GM12878 (cell line): Measurements from ENCODE around the gene TRIM37. TPM values are rescaled to one million over a fixed set of nuclear protein-coding genes. Genes with fewer than 3 reads are reported as not detected.

Source experiments
- ATAC-seq: fragments of 200-7000 bp; cut with Tn5 transposase; 3 replicates; pipeline ENCODE4 v1.9.1; 2020; ENCODE audit warnings: mild to moderate bottlenecking, moderate library complexity
- BruUV-seq: library from RNA; stranded (reverse); fragments of 400-500 nt; replicated peaks from 2 replicates; lab custom pipeline; 2021; lab: Mats Ljungman, UMichigan
- CTCF ChIA-PET: fragments of 300-600 bp; sonication (Branson Sonifier 250); formaldehyde crosslinking; extraction: SDS; loops from one replicate; lab custom pipeline; 2021; ENCODE audit warnings: inconsistent platforms; lab: Yijun Ruan, JAX
- POLR2A ChIA-PET: fragments of 350-600 bp; formaldehyde crosslinking; extraction: SDS; loops from one replicate; lab custom pipeline; 2021; ENCODE audit warnings: inconsistent platforms; lab: Charles Lee
- RAD21 ChIA-PET: fragments of 300-600 bp; sonication (Branson Sonifier 250); formaldehyde crosslinking; loops from one replicate; lab custom pipeline; 2023; ENCODE audit warnings: antibody characterized with exemption; ENCODE audit not compliant: unreplicated experiment; lab: Charles Lee
- SMC1A ChIA-PET: fragments of 300-600 bp; sonication (Branson Sonifier 250); formaldehyde crosslinking; loops from one replicate; lab custom pipeline; 2023; ENCODE audit not compliant: unreplicated experiment, uncharacterized antibody; lab: Charles Lee
- DNase-seq: peaks from one replicate; pipeline ENCODE4 v3.0.0-alpha.2; 2011; ENCODE audit warnings: low read depth, low spot score
- FAIRE-seq: peaks from 3 replicates; lab custom pipeline; 2011; peaks lifted over from hg19 to GRCh38; lab: Jason Lieb, UNC
- H2AFZ ChIP-seq: 2 replicates; pipeline ENCODE4 v1.6.0; 2011; ENCODE audit warnings: low read depth, low read length, control low read depth; ENCODE audit not compliant: control insufficient read depth
- H3K27ac ChIP-seq: 2 replicates; pipeline ENCODE4 v1.5.1; 2011; ENCODE audit warnings: control low read depth; ENCODE audit not compliant: control insufficient read depth, insufficient read depth
- H3K27me3 ChIP-seq, 2 experiments: replicated peaks in 1 of 2; 2 replicates each; pipeline versions ENCODE4 v1.6.0 to v1.6.1; 2011; ENCODE audit warnings: low read length in 1 of 2; ENCODE audit not compliant: control insufficient read depth in 2 of 2, insufficient read depth in 2 of 2
- H3K36me3 ChIP-seq, 2 experiments: 2 replicates each; pipeline ENCODE4 v1.5.1; 2011; ENCODE audit warnings: low read length in 1 of 2; ENCODE audit not compliant: control insufficient read depth in 2 of 2, insufficient read depth in 2 of 2
- H3K4me1 ChIP-seq: 2 replicates; pipeline ENCODE4 v1.6.1; 2011; ENCODE audit warnings: mild to moderate bottlenecking, low read length, moderate library complexity, mixed read lengths; ENCODE audit not compliant: control insufficient read depth, insufficient read depth
- H3K4me2 ChIP-seq: 2 replicates; pipeline ENCODE4 v1.6.0; 2011; ENCODE audit warnings: control low read depth; ENCODE audit not compliant: control insufficient read depth, insufficient read depth
- H3K4me3 ChIP-seq: fragments of 200-600 bp; sonication (generic); 2 replicates; pipeline ENCODE4 v1.5.1; 2016
- H3K79me2 ChIP-seq: 2 replicates; pipeline ENCODE4 v1.6.0; 2011; ENCODE audit warnings: low read length; ENCODE audit not compliant: control insufficient read depth, insufficient read depth
- H3K9ac ChIP-seq: 2 replicates; pipeline ENCODE4 v1.8.0; 2011; ENCODE audit warnings: low read length, control low read depth, mixed read lengths; ENCODE audit not compliant: control insufficient read depth, insufficient read depth
- H3K9me3 ChIP-seq: replicated peaks from 3 replicates; pipeline ENCODE4 v1.5.1; 2011; ENCODE audit warnings: mild to moderate bottlenecking, low read length; ENCODE audit not compliant: control insufficient read depth, insufficient read depth
- H4K20me1 ChIP-seq: 2 replicates; pipeline ENCODE4 v1.6.0; 2011; ENCODE audit not compliant: control insufficient read depth, insufficient read depth
- ATF7 ChIP-seq: fragments of 450-650 bp; IDR thresholded peaks from 2 replicates; pipeline ENCODE4 v1.6.1; 2016; ENCODE audit warnings: low read depth, mild to moderate bottlenecking
- BCL11A ChIP-seq: IDR thresholded peaks from 2 replicates; pipeline ENCODE4 v1.6.1; 2011; ENCODE audit warnings: low read depth, low read length
- CREB1 ChIP-seq: IDR thresholded peaks from 2 replicates; pipeline ENCODE4 v1.6.1; 2012; ENCODE audit warnings: low read depth, mild to moderate bottlenecking, inconsistent platforms
- FOXM1 ChIP-seq: IDR thresholded peaks from 2 replicates; pipeline ENCODE4 v1.6.1; 2012; ENCODE audit warnings: low read depth, mild to moderate bottlenecking, inconsistent platforms, low read length, moderate library complexity
- IKZF1 ChIP-seq: fragments of 450-650 bp; conservative IDR thresholded peaks from 2 replicates; pipeline ENCODE4 v1.6.1; 2017; ENCODE audit warnings: antibody characterized with exemption, mild to moderate bottlenecking
- KDM1A ChIP-seq: fragments of 200-600 bp; sonication (generic); IDR thresholded peaks from 2 replicates; pipeline ENCODE4 v1.6.1; 2016; ENCODE audit warnings: borderline replicate concordance
- NFYB ChIP-seq: IDR thresholded peaks from 2 replicates; pipeline ENCODE4 v1.6.1; 2011; ENCODE audit warnings: low read depth, mild to moderate bottlenecking, low read length, improper control_type of control experiment, moderate library complexity; ENCODE audit not compliant: insufficient read depth
- NRF1 ChIP-seq: conservative IDR thresholded peaks from 2 replicates; pipeline ENCODE4 v1.6.1; 2011; ENCODE audit warnings: mild to moderate bottlenecking, low read depth, low read length, improper control_type of control experiment
- RB1 ChIP-seq: fragments of 450-650 bp; formaldehyde crosslinking; IDR thresholded peaks from 2 replicates; pipeline ENCODE4 v1.6.1; 2017; ENCODE audit warnings: mild to moderate bottlenecking, borderline replicate concordance
- REST ChIP-seq: IDR thresholded peaks from 2 replicates; pipeline ENCODE4 v1.6.1; 2012; ENCODE audit warnings: mild to moderate bottlenecking, low read depth, low read length
- SREBF2 ChIP-seq: IDR thresholded peaks from 2 replicates; pipeline ENCODE4 v1.6.1; 2012; ENCODE audit warnings: mild to moderate bottlenecking, low read length
- TCF12 ChIP-seq: IDR thresholded peaks from 2 replicates; pipeline ENCODE4 v1.6.1; 2011; ENCODE audit warnings: low read depth, mild to moderate bottlenecking, low read length
- ZNF274 ChIP-seq: IDR thresholded peaks from one replicate; pipeline ENCODE4 v1.8.0; 2011; ENCODE audit not compliant: insufficient read length, insufficient read depth
- in situ Hi-C: fragments of 300-500 bp; cut with MboI; formaldehyde crosslinking; loops from 9 replicates; pipeline ENCODE4 v1.14.3; 2018; ENCODE audit warnings: mixed read lengths
- intact Hi-C: fragments of 100-400 bp; cut with micrococcal nuclease; formaldehyde crosslinking; loops from one replicate; pipeline ENCODE4 v1.14.2; 2022; ENCODE audit not compliant: unreplicated experiment
- polyA plus RNA-seq, 11 experiments: library from polyadenylated mRNA; depleted of rRNA in 4 of 11; unstranded in 6 of 11; stranded (reverse) in 5 of 11; fragments of >200 nt; fragmentation: Nextera tagmentation in 4 of 11; fragmentation: Illumina TruSeq in 1 of 11; extraction: Ambion mirVana in 4 of 11; extraction: Trizol in 1 of 11; gene quantifications; 1 replicate in 1 of 11; 2 replicates in 10 of 11; pipeline versions ENCODE4 v1.2.1 to v1.2.3, GENCODE V29; 2011 to 2016; ENCODE audit warnings: inconsistent platforms in 2 of 11, missing spikeins in 2 of 11, low read depth in 1 of 11
- total RNA-seq, 4 experiments: library from RNA; depleted of rRNA in 3 of 4; stranded (reverse); fragments of >200 nt in 3 of 4; fragmentation: Illumina TruSeq in 1 of 4; extraction: Trizol in 1 of 4; gene quantifications; 2 replicates each; pipeline versions ENCODE4 v1.2.1 to v1.2.3, GENCODE V29; 2013 to 2021
- TF ChIP-seq, protein P1 (sequence below): fragments of 450-650 bp; formaldehyde crosslinking; IDR thresholded peaks from 2 replicates; pipeline ENCODE4 v1.4.0; 2022; ENCODE audit warnings: mild to moderate bottlenecking, moderate library complexity

Gene TRIM37
- total and polyA plus RNA-seq, 10 of the 15 experiments (the other 5 are each of a cell fraction or from before 2014, with no cell fraction given), result 4.8 to 20.6 (median 18.1) TPM

DNA sequence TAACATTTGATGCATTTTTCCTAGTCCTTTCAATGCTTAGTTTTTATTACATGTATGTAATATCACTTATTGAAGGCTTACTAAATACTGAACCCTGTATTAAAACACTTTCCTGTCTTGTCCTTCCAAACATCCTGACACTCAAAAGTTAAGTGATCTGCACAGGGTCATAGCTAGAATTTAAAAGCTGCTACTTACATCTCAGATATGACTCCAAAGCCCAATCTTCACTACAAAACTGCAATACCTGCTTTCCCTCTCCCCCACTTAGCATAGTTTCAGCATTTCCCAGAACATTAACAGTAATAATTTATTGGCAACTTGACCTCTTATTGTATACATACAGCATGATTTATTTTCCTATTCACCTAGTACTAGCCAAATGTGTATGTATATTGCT lies 4.3 kb upstream of the TRIM37 start:
- Histone ChIP-seq H3K36me3 (peaks cover 0 to 10% of the 10 kb centered on the region in 2 experiments; a peak in 2 of 4 replicates), H3K4me3 (no peak overlapping the region), H3K9ac (no peak overlapping the region), H2AFZ (no peak overlapping the region), H3K79me2 (peaks cover 16% of the 10 kb centered on the region), H4K20me1 (no peaks in the 10 kb centered on the region), H3K4me2 (no peak overlapping the region), H3K9me3 (no peaks in the 10 kb centered on the region), H3K27ac (no peak overlapping the region), H3K4me1 (no peaks in the 10 kb centered on the region), H3K27me3 (no peaks in the 10 kb centered on the region)
- ATAC-seq, result no peak
- TF ChIP-seq NRF1, result no peak
- TF ChIP-seq TCF12, result no peak
- TF ChIP-seq BCL11A, result no peak
- TF ChIP-seq CREB1, result no peak
- TF ChIP-seq IKZF1, result no peak
- TF ChIP-seq REST, result no peak
- TF ChIP-seq ZNF274, result no peak
- TF ChIP-seq RB1, result no peak
- no peak for TF ChIP-seq FOXM1
- TF ChIP-seq SREBF2, result no peak
- TF ChIP-seq ATF7, result no peak
- TF ChIP-seq KDM1A, result no peak
- TF ChIP-seq, protein P1, sequence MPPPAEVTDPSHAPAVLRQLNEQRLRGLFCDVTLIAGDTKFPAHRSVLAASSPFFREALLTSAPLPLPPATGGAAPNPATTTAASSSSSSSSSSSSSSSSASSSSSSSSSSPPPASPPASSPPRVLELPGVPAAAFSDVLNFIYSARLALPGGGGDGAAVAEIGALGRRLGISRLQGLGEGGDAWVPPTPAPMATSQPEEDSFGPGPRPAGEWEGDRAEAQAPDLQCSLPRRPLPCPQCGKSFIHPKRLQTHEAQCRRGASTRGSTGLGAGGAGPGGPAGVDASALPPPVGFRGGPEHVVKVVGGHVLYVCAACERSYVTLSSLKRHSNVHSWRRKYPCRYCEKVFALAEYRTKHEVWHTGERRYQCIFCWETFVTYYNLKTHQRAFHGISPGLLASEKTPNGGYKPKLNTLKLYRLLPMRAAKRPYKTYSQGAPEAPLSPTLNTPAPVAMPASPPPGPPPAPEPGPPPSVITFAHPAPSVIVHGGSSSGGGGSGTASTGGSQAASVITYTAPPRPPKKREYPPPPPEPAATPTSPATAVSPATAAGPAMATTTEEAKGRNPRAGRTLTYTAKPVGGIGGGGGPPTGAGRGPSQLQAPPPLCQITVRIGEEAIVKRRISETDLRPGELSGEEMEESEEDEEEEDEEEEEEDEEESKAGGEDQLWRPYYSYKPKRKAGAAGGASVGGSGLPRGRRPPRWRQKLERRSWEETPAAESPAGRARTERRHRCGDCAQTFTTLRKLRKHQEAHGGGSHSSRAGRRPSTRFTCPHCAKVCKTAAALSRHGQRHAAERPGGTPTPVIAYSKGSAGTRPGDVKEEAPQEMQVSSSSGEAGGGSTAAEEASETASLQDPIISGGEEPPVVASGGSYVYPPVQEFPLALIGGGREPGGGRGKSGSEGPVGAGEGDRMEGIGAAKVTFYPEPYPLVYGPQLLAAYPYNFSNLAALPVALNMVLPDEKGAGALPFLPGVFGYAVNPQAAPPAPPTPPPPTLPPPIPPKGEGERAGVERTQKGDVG (CRISPR knock-in tag), result no peak
- TF ChIP-seq NFYB, result no peak
- DNase-seq, result no peak
- ChIA-PET RAD21 (interaction anchor here (0.6 to 0.7 kb wide), 2 partner anchors 307 to 403 kb away, joined by 3 to 6 read pairs; no protein-coding TSS in a partner anchor), CTCF (interaction anchor here (1.4 kb wide), 1 partner anchor 16 kb away, joined by 4 read pairs; no protein-coding TSS in a partner anchor), POLR2A (interaction anchor here (0.6 to 1.0 kb wide), 2 partner anchors 148 to 200 kb away, joined by 3 to 4 read pairs; no protein-coding TSS in a partner anchor), SMC1A (interaction anchor here (0.9 to 2.0 kb wide), 4 partner anchors 24 to 44 kb away, joined by 3 to 6 read pairs (median 4); partner anchors contain the start of genes PRR11 and SKA2)
- FAIRE-seq, result no peak
- BruUV-seq, result no TSS peak
- intact Hi-C loops, result no loop called here
- in situ Hi-C loops, result no loop called here
